ENCODE results near the gene PPFIBP1. TPM values are rescaled to one million over a fixed set of nuclear protein-coding genes. Genes with fewer than 3 reads are reported as not detected.

PPFIBP1 gene
- total and polyA plus RNA-seq, 2 of the 4 experiments (the other 2 are of a cell fraction) = 30.4 to 72.2 TPM

GRCh38 chr12:27549801-27550652 lies 26.0 kb downstream of the PPFIBP1 start:
- H4K91ac ChIP-seq (ENCODE audit: insufficient read depth, low read depth, low read length) = peak overlapping the region; percentile 61
- BruUV-seq (replicated peaks) = no TSS peak
- peak overlapping the region; percentile 79 for H3K4ac ChIP-seq (ENCODE audit: low read depth, low read length)
- POLR2A ChIA-PET (ENCODE audit: unreplicated experiment) = no interaction called here
- H3K9me1 ChIP-seq (ENCODE audit: insufficient read depth, low read length) = peaks cover 33% of the 10 kb centered on the region
- intact Hi-C loops (cut with micrococcal nuclease) (loop anchor here (5.0 kb wide), 1 partner anchor 67 kb away; no protein-coding TSS in a partner anchor), in situ Hi-C loops (cut with MboI; ENCODE audit: low sequenced_read_pairs) (no loop called here), dilution Hi-C loops (cut with HindIII; ENCODE audit: low sequenced_read_pairs, unreplicated experiment) (no loop called here)
- H2AFZ ChIP-seq (replicated peaks; ENCODE audit: low read length, poor library complexity) = peak overlapping the region; percentile 76
- peak overlapping the region; percentile 88 for H3K4me2 ChIP-seq (ENCODE audit: low read depth, low read length)
- peak overlapping the region; percentile 44; the same call in 1 of the 2 replicates for H3K23ac ChIP-seq (ENCODE audit: low read depth, low read length)
- H2BK15ac ChIP-seq (ENCODE audit: low read depth, low read length) = peak overlapping the region; percentile 5; the same call in 2 of the 3 replicates
- peak; percentile 70 for ATAC-seq (ENCODE audit: low read depth)
- CTCF ChIA-PET = interaction anchor here (0.6 to 1.1 kb wide), 2 partner anchors 11 to 183 kb away, joined by 3 read pairs; no protein-coding TSS in a partner anchor
- DNase-seq = peak; percentile 97
- peaks cover 36% of the 10 kb centered on the region for H3K4me1 ChIP-seq (ENCODE audit: control insufficient read depth, insufficient read depth, low read length)
- peak overlapping the region; percentile 89 for H2AK5ac ChIP-seq (ENCODE audit: low read depth, low read length)
- H4K8ac ChIP-seq (ENCODE audit: low read depth in 2 of 2, low read length in 2 of 2) = peak overlapping the region in 1 of 2 experiments; percentile 87; a peak in 2 of 4 replicates
- peak overlapping the region; percentile 17; the same call in 1 of the 2 replicates for H3K9ac ChIP-seq (ENCODE audit: low read depth, low read length)
- peak overlapping the region; percentile 79; the same call in 1 of the 2 replicates for H2BK20ac ChIP-seq (ENCODE audit: low read depth, low read length)
- H3K9me3 ChIP-seq (ENCODE audit: control insufficient read depth, insufficient read depth, low read length) = no peaks in the 10 kb centered on the region
- TF ChIP-seq POLR2A (IDR thresholded peaks at IDR 0.05; ENCODE audit: low read depth, low read length) = no peak
- peak; percentile 100 for TF ChIP-seq CEBPB (IDR thresholded peaks at IDR 0.05; ENCODE audit: low read depth, low read length)
- no peak for TF ChIP-seq FOS (IDR thresholded peaks at IDR 0.05; ENCODE audit: low read depth, low read length)
- peak; percentile 53 for TF ChIP-seq RCOR1 (IDR thresholded peaks at IDR 0.05; ENCODE audit: insufficient replicate concordance, low read length)
- TF ChIP-seq USF2 (IDR thresholded peaks at IDR 0.05; ENCODE audit: low read depth, low read length) = no peak
- no peak; the same call in 1 of the 2 replicates for TF ChIP-seq MAZ (IDR thresholded peaks at IDR 0.05; ENCODE audit: borderline replicate concordance, low read depth, low read length)
- no peak; the same call in 1 of the 2 replicates for TF ChIP-seq RAD21 (IDR thresholded peaks at IDR 0.05; ENCODE audit: low read length)
- H3K56ac ChIP-seq (ENCODE audit: extremely low read depth, insufficient read depth, low read length) = peak overlapping the region; percentile 32
- peak overlapping the region; percentile 96 for H2AK9ac ChIP-seq (replicated peaks; ENCODE audit: low read depth, low read length, poor library complexity)
- peak overlapping the region; percentile 91 for H2BK120ac ChIP-seq (ENCODE audit: low read depth, low read length)
- H3K4me3 ChIP-seq (ENCODE audit: insufficient read depth, low read depth, low read length) = peak overlapping the region; percentile 9; the same call in 1 of the 2 replicates
- peak overlapping the region; percentile 51 for H3K18ac ChIP-seq (ENCODE audit: low read depth, low read length)
- H3K27ac ChIP-seq (ENCODE audit: insufficient read depth, low read length) = peak overlapping the region; percentile 90
- peaks cover 25 to 95% of the 10 kb centered on the region in 2 experiments for H3K79me1 ChIP-seq (ENCODE audit: low read depth in 1 of 2, low read length in 2 of 2)
- no peaks in the 10 kb centered on the region for H3K27me3 ChIP-seq (ENCODE audit: control insufficient read depth, insufficient read depth, low read length)
- no peaks in the 10 kb centered on the region for H3K36me3 ChIP-seq (ENCODE audit: control insufficient read depth, insufficient read depth, low read length)
- H2BK5ac ChIP-seq (ENCODE audit: low read depth, low read length, poor library complexity, severe bottlenecking) = peak overlapping the region; percentile 99
- WGBS, 2 experiments (ENCODE audit: extremely low coverage in 2 of 2, insufficient read length in 1 of 2) = no CpG with 5 or more reads among the region's 12 CpGs
- H4K5ac ChIP-seq (ENCODE audit: low read depth, low read length) = peak overlapping the region; percentile 43
- peak overlapping the region; percentile 38 for H3K14ac ChIP-seq (replicated peaks; ENCODE audit: low read depth, low read length)
- 0 out of 2 replicates have a peak, but pooled peaks cover 3% of the 10 kb centered on the region for H4K20me1 ChIP-seq (ENCODE audit: insufficient read depth, low read length)

Measured in IMR-90 (cell line).